ENCODE results near the gene NPHS1.
"Not testable (repeated sequence)": the region's sequence is repeated elsewhere in the genome, so short reads cannot be mapped to it uniquely, and the experiment has no call there.

Gene NPHS1

GRCh38 chr19:35846038-35846668 is 6.2 kb downstream of the NPHS1 start:
- DNase-seq = no peak

- peak in 1 of 2 donors; percentile 17 for DNase-seq
These were observed 6.9 kb downstream of the NPHS1 start for GRCh38 chr19:35845215-35846037.

GRCh38 chr19:35844482-35845214 is 7.7 kb downstream of the NPHS1 start:
- no peak for DNase-seq

- peak in 1 of 2 donors; percentile 46 for DNase-seq
These were observed 8.4 kb downstream of the NPHS1 start for GRCh38 chr19:35843676-35844481.

GRCh38 chr19:35842666-35843272 is 9.5 kb downstream of the NPHS1 start:
- DNase-seq = no peak

GRCh38 chr19:35841961-35842595 is 10.2 kb downstream of the NPHS1 start:
- no peak for DNase-seq

GRCh38 chr19:35836096-35836495 is 16.2 kb downstream of the NPHS1 start:
- not testable (repeated sequence) for DNase-seq

GRCh38 chr19:35833972-35834371 is 18.3 kb downstream of the NPHS1 start:
- DNase-seq = no peak

GRCh38 chr19:35832054-35832453 is 20.2 kb downstream of the NPHS1 start:
- no peak for DNase-seq

GRCh38 chr19:35830986-35831385 is 21.3 kb downstream of the NPHS1 start:
- DNase-seq = no peak

- DNase-seq = peak; percentile 57 to 70
These were observed 23.5 kb downstream of the NPHS1 start for GRCh38 chr19:35828692-35829301.

- no peak for DNase-seq
These were observed 28.2 kb downstream of the NPHS1 start for GRCh38 chr19:35824150-35824549.

- DNase-seq = no peak
These were observed 29.7 kb downstream of the NPHS1 start for GRCh38 chr19:35822579-35822978.

- DNase-seq = no peak
These were observed 33.9 kb downstream of the NPHS1 start for GRCh38 chr19:35818445-35818844.

- no peak for DNase-seq
These were observed 35.5 kb downstream of the NPHS1 start for GRCh38 chr19:35816846-35817245.

- no peak for DNase-seq
These were observed 36.0 kb downstream of the NPHS1 start for GRCh38 chr19:35816262-35816661.

- DNase-seq = no peak
These were observed 39.0 kb downstream of the NPHS1 start for GRCh38 chr19:35813043-35813890.

- no peak for DNase-seq
These were observed 39.9 kb downstream of the NPHS1 start, which contains the start of gene PRODH2 for GRCh38 chr19:35812220-35813042. Gene PRODH2, minus strand, starts transcription at chr19:35812845. Its CDS starts 40 bp downstream, at chr19:35812805.

All from stimulated activated CD4-positive, alpha-beta T cell treated with anti-CD3 and anti-CD28 coated beads, Interleukin-2, amount 100 ng/mL, for 24 hours (primary cell).